Measurements from ENCODE around the gene TSSK2.

TSSK2 gene

DNA sequence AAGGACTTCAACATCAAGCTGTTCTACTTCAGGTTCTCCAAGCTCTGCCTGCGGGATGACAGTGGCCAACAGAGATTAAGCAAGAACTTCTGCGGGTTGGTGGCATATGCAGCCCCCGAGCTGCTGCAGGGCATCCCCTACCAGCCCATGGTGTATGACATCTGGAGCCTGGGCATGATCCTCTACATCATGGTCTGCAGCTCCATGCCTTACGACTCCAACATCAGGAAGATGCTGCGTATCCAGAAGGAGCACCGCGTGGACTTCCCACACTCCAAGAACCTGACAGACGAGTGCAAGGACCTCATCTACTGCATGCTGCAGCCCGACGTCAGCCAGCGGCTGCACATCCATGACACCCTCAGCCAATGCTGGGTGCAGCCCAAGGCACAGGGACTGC, 6.1 kb upstream of the TSSK2 start:
- DNase-seq (ENCODE audit: low spot score): no peak

DNA sequence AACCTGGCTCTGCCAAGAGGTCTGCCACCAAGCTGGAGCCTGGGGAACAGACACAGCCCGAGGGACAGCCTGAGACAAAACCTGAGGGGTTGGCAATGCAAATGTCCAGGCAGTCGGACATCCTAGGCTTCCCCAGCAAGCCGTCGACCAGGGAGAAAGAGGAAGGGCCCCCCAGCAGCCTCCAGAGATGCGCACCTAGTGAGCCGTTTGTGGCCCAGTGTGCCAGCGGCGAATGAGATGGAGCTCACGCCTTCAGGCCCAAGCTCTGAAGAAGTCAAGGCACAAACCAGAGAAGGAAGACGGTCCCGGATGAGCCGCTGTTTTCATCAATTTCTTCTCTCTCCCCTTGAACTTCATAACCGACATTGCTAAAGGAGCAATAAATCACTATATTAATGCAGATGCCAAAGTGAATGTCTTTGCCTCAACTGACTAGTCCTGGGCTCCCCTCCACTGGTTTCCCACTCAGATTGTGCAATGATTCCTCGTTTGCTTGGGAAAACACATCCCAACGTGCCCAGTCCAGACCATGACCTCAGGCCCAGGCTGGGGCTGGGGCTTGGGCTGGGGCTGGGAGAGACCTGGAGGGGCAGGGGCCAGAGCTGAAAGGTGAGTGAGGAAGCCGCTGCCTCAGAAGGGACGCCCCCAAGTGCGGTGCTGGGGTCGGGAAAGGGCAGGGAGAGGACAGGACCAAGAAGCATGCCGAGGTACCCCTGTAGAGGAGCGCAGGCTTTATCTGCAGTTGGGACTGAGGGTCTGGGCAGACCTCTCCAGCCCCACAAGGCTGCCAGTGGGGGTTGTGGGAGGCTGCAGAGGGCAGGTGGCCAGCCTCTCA, 5.4 kb upstream of the TSSK2 start:
- no peak for DNase-seq (ENCODE audit: low spot score)

DNA sequence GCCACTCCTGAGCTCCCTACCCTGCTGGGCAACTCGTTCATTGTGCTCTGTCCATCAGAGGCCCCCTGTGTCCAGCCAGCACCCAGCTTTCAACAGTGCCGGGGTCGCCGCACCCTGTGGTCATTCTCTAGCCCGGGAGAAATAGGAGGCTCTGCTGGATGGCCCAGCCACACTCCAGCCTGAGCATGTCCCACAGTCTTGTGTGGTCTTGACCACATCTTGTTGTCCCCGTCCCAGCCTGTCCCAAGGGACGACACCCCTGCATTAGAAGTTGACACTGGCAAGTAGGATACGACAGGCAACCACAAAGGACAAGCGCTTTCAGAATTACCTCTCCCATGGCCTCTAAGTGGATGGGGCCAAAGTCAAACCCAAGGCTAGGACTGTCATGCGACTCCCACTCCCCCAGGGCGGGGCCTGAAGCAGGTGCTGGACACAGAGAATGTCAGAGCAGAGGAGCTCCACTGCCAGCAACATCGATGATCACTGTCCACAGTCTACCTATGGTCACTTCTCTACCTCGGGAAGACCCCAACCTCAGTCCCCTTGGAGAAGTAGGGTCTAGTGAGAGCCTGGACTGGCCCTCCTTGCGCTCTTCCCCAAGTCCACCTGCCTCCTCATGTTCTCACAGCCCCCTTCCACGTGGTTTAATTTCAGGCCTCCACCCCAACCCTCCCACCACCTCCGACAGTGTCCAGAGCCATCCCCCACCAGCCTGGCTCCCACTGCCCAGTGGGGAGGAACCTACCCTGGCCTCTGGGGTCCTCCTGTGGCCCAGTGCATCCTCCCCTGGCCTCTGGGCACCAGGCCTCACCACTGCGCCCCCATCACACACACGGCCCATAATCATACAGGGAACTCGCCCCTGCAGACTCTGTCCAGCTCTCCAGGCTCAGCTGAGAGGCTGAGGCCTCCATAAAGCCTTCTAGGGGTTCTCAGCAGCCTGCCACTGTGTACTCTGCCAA, 4.5 kb upstream of the TSSK2 start:
- DNase-seq (ENCODE audit: low spot score): no peak

DNA sequence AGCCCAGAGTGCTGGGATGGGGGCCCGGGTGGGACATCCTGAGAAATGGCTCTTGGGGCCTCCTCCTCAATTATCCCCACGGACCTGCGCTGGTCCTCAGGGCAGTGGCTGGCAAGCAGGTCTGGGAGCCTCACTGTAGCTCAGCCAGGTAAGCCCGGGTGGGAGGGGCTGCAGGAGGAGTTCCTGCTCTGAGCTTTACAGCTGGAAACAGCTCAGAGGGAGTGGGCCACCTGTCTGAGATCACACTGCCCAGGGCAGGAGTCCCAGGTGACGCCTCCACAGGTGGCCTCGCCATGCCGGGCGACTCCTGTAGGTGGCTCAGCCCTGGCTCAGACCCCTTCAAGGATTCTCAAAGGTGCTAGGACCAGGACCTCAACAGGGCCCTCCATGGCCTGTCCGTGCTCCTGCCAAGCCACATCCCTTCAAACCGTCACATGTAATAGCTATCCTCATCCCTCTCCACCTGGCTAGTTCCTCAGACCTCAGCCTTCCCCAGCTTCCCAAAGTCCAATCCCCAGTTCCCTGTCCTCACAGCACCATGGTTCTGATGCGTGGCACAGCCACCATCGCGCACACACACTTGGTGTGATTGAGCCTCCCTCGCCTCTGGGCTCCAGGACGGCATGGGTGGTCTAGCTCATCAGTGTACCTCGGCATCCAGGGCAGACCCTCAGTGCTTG, 3.6 kb upstream of the TSSK2 start:
- DNase-seq (ENCODE audit: low spot score): no peak

DNA sequence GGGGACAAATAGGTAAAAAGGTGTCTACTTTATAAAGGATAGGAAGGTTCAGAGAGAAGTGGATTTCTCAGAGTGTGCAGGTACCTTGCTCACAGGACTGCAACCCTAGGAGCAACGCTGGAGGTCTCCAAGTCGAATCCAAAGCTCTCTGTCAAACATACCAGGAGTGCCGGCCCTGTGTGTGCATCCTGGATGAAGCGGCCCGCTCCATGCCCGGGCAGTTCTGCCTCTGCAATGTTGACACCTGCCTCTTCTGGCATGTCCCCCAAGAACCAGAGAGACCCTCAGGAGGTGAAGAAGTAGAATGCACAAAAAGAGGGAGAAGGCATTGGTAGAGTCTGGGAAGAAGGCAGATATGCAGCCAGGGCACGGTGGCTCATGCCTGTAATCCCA, 3.1 kb upstream of the TSSK2 start:
- no peak for DNase-seq (ENCODE audit: low spot score)

DNA sequence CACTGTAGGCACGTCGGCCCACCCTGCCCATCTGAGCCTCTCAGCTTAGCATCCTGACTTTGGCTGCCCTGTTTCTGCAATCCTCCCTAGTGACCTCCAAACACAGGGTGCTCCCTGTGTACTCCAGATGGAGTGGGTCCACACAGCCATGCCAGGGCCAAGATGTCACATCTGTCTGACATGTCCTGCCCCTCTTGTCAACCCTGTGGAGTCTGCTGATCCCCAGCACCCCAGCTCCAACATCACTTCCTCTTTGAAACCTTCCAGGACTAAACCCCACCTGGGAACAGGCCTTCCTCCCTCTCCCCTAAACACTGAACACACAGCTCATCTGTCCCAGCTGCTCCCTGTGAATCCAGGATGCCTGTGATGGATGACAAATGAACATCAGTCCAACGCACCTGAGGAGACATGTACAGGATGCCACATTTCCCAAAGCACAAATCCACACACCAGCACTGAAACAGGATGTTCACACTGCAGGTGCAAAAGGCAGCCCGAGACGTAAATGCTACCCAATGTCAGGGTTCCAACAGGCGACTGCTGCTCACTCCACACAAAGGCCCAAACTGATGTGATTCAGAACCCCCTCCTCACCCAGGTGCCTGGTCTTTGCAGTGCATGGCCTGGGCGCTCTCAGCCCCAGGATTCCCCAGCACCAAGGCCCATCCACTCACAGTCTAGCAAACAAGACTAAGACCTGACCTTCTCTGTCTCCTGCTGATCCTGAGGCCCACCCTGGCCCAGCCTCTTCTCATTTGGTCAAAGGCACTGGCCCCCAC, 2.0 kb upstream of the TSSK2 start:
- no peak for DNase-seq (ENCODE audit: low spot score)

DNA sequence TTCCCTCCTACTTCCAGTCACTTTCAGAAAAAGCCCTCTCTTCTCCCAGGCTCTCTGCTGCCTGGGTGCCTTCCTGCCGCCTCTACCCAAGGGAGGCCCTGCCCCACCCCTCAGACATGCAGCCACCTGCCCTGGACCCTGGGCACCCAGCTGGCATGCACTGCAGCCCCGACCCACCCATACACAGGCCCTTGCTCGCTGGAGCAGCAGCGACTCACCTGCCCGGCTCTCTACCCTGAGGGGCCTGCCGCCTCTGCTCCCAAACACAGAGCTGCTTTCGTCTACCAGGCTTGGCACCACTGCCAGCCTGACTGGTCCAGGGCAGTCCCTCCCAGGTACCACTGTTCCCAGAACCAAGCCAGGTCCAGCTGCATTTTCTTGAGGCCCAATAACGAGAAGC, 1.2 kb upstream of the TSSK2 start:
- no peak for DNase-seq (ENCODE audit: low spot score)

DNA sequence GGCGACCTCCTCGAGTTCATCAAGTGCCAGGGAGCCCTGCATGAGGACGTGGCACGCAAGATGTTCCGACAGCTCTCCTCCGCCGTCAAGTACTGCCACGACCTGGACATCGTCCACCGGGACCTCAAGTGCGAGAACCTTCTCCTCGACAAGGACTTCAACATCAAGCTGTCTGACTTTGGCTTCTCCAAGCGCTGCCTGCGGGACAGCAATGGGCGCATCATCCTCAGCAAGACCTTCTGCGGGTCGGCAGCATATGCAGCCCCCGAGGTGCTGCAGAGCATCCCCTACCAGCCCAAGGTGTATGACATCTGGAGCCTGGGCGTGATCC, 542 bp downstream of the TSSK2 start:
- DNase-seq (ENCODE audit: low spot score): no peak

DNA sequence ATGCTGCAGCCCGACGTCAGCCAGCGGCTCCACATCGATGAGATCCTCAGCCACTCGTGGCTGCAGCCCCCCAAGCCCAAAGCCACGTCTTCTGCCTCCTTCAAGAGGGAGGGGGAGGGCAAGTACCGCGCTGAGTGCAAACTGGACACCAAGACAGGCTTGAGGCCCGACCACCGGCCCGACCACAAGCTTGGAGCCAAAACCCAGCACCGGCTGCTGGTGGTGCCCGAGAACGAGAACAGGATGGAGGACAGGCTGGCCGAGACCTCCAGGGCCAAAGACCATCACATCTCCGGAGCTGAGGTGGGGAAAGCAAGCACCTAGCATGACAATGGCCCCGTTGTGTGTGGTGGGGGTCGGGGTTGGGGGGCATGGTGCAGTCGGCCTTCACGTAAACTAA, 1.0 kb downstream of the TSSK2 start:
- DNase-seq (ENCODE audit: low spot score): no peak

DNA sequence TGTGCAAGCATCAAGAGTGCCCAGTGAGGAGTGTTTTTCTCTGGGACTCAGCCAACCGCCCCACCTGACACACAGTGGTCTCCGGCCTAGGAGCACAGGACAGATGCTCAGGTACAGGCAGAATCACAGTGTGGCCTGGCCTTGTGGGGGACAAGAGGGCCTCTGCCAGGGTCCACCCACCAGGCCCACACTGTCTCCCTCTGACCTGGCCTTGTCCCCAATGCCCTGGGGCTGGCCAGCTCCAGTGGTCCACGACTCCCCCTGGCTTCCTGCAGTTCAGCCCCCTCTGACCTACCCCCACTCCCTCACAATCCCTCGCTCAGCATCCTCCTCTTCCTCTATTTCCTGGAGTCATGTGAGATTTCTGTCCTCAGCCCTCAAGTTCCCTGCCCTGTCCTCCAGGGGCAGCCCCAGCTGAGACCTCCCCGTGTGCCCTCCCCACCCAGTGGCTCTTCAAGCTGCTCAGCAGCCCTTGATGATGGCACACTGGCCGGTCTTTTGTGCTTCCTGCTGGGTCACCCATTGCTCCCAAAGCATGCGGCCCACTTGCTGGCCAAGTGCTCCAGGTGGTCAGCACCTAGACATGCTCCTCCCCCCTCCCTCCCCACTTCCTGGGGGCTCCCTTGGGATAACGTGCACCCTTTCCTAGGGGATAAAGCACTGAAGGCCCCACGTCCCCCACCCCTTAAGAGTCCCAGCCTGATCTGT, 1.7 kb downstream of the TSSK2 start:
- DNase-seq (ENCODE audit: low spot score): no peak

DNA sequence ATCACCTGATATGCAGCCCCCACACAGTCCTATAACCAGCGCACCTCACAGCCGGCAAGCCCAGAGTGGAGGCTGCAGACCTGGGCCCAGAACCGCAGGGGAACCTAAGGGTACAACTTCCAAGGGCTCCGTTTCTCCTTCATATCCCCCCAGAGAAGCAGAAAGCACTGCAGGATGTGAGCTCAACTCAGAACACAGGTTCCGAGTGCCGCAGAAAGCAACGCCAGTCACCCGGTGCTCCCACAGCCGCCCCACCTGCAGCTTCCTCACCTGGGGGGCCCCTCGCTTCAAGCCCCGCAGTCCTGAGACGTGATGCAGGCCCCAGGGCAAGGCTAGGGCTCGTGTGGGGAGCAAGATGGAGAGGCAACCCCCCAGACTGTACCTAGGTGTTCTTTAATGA, 2.5 kb downstream of the TSSK2 start:
- no peak for DNase-seq (ENCODE audit: low spot score)

DNA sequence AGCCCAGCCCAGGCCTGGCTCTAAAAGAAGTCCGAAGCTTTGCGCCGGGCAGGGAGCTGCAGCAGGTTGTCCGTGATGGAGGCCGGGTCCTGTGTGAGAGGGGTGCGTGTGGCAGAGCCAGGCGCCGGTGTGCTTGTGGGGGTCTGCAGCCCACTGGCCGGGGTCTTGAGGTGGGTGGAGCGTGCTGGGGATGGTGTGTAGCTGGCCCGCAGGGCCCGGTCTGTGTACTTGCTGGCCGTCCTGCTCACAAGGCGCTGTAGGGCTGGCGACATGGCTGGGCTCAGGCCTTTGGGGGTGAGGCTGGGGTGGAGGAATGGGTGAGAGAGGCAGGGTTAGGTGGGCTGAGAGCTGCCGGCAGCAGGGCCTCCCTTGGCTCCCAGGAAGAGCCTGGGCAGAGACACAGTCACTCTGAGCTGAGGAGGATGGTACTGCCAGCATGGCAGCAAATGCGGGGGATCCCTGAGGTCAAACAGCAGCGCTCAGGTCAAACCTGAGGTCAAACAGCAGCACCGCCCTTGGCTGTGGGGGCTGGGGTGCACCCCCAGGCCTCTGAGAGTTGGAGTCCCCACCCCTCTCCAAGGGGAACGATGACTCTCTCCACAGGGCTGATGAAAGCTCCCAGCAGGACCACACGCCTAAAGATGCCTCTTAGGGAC, 3.2 kb downstream of the TSSK2 start:
- no peak for DNase-seq (ENCODE audit: low spot score)

DNA sequence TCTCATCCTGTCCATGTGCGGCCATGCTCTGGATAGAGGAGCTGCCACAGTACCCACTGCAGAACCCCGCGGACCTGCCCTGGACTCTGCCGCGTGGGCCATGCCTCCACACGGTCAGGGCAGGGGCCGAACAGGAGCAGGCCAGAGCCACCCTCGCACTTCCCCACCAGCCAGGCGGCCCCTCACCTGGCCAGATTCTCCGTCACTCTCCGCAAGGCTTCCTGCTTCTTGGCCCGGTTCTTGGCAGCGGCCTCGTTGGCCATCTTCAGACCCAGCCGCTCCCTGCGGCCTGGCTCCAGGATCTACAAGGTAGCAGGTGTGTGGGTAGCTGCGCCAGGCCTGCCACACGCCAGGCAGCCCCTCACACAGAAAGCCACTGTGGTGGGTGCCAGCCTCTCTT, 3.8 kb downstream of the TSSK2 start:
- DNase-seq (ENCODE audit: low spot score): no peak

DNA sequence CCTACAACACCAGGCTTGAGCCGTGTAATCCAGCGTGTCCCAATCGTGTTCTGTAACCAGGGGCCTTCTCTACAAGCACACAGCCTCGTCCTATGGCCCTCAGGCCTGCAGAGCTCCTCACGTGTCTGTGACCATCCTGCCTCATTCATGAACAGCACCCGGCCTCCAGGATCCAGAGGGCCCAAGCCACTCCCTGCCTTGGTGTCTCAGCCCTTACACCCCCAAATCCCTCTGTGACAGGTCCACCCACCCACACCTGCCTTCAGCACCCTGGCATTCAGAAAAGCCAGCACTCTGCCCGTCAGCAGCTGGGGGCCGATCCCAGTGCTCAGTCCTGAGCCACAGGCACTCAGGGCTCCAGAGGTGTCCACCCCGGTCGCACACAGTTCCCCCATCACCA, 5.8 kb downstream of the TSSK2 start:
- no peak for DNase-seq (ENCODE audit: low spot score)

DNA sequence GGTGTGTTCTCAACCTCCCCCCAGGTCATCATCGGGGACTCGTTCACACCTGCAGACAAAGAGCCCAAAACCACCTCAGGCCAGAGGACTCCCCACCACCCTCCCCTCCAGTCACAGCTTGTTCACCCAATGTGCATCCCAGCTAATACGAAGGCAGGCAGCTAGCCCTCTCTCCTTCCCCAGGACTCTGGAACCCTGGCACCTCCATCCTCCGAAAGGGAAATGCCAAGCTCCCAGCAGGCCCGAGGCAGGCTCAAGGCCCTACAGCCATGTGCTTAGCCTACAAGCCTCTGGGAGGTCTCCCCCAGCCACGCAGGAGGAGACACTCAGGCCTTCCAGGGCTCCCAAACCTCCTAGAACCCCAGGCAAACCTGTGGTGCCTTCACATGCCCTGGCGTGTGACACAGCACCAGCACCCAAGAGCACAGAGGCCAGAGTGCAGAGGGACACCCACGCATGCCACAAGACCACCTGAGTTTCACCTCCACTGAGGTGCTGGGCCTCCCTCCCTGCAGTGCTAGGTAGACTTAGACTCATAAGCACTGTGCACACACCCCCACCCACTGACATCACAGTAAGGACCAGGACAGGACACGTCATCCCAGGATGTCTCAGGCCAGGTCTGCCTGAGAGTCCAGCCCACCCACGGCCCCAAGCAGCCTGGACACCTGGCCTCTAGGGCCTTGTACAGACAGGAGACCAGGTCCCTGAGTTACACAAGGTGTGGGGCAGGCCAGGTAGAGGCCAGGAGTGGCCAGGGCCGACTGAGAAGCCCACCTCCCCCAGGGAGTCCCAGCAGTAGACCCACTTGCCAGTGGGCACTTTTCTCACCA, 6.5 kb downstream of the TSSK2 start:
- DNase-seq (ENCODE audit: low spot score): no peak

DNA sequence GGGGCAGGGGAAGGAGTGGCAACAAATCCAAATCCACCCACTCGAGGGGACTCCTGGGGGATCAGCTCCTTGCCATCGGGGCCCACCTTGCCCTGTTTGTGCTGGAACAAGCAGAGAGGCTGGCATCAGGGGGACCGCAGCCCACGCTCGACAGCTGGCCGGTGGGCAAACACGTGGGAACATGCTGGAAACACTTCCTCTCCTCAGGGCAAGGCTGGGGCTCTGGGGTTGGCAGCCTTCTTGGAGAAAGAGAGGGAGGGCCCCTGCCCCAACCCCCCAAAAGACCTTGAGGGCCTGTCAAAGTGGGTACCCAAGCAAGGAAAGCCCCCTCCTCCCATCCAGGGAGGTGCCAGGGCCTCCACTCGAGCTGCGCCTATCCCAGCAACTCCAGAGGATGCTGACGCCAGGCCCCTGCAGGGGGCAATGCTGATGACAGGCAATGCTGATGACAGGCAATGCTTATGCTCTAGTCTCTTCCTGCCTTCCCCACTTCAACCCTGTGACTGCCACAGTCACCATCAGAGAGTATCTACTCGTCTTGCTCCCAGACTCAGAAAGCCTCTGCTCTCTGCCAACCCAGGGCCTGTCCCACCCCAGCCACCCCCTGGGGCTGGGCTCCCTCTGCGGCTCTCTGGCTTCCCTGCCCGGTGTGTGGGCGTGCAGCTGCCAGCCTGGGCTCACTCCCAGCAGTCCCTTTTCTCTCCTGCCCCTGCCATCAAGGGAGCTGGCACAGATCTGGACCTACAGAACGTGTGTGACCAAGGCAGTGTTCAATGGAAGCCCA, 7.3 kb downstream of the TSSK2 start:
- DNase-seq (ENCODE audit: low spot score): no peak

DNA sequence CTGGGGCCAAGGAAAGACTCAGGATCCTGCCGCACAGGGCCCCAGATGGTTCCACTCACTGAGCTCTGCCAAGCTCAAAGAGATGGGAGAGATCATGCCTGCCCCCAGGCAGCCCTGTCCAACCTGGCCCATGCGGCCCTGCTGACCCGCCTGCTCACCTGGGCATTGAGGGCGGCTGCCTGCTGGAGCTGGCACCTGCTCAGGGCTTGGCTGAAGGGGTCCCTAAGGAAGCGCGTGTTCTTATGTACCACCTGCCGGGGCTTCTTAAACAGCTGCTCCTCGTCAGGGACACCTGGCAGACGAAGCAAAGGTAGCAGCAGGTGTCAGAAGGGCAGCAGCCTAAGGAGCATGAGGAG, 7.9 kb downstream of the TSSK2 start:
- DNase-seq (ENCODE audit: low spot score): no peak

DNA sequence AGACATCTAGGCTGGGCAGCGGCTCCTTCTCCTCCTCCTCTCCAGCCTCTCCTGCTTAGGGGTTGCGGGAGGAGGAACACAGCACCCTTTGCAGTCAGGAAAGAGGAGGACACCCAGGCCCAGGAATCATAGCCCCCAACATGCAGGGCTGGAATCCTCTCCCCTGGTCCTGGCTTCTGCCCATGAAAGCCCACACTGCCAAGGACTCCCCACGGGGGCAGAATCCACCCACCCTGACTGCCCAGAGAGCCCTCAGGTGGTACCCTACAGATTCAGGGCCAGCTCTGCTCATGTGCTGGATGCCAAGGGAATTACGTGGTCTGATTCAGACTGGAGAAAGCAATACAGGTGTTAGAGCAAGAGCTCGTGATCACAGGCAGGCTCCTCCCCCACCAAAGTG, 8.9 kb downstream of the TSSK2 start:
- DNase-seq (ENCODE audit: low spot score): no peak

DNA sequence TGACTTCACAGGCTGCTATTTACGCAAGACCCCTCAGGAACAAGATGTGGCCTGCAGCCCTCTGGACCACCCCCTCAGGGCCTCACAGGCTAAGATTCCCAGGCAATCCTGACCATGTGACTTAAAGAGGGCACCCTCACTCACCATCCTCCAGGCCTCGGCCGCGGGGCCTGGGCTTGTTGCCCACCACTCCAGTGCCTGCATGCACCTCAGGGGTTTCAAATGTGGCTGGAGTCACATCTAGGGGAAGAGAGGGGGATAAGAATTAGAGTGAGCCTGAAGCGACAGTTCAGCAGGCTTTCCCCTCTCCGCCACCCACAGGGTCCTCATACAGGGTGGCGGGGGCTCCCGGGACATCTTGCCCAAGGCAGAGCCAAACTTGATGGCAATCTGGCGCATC, 11.3 kb downstream of the TSSK2 start:
- no peak for DNase-seq (ENCODE audit: low spot score)

Measured in AG20443 (cell line).